ENCODE results near the gene C9orf40.

C9orf40 gene, protein sequence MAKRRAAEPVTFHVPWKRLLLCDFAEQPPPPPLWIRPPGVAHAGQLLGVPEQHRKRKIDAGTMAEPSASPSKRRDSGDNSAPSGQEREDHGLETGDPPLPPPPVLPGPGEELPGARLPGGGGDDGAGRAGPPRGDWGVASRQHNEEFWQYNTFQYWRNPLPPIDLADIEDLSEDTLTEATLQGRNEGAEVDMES

DNA sequence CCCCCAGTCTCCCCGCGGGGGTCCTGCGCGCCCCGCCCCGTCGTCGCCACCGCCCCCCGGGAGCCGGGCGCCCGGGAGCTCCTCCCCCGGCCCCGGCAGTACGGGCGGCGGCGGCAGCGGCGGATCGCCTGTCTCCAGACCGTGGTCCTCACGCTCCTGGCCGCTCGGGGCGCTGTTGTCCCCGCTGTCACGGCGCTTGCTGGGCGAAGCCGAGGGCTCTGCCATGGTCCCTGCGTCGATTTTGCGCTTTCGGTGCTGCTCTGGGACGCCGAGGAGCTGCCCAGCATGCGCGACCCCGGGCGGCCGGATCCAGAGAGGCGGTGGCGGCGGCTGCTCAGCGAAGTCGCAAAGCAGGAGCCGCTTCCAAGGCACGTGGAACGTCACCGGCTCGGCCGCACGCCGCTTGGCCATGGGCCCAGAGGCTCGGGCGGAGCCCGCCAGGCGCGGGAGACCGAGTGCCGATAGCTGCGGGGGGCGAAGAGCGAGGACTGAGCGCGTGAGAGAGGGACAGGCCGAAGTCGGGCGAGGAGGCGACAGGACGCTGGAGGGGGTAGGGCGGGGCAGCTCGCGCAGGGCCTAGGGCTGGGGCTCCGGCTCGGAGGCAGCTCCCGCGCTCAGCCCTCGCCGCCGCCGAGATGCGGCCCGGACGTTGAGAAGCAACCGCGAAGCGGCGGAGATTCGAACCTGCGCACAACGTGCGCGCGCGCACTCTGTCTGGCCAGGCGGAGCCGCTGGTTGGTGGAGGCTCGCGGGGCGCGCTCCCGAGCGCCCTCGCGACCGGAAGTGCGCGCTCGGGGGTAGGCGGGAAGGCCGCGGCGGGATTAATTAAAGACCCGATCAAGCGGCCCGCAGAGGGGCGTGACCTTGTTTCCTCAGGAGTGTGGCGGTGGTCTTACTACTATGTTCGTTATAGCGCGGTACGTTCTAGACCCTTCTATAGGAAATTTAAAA lies at the start of gene C9orf40:
Gene C9orf40, minus strand, starts transcription at position 712 of the 951 bp plus-strand sequence. Its CDS starts 301 bp downstream, at position 411.
- no peaks in the 10 kb centered on the region for H3K27me3 Mint-ChIP-seq
- H3K36me3 Mint-ChIP-seq (ENCODE audit: low read depth) = peaks cover 17% of the 10 kb centered on the region
- no peaks in the 10 kb centered on the region for H3K9me3 Mint-ChIP-seq
- peak within 1 kb of the TSS; percentile 90 for H3K27ac Mint-ChIP-seq
- H3K4me3 Mint-ChIP-seq = peak within 1 kb of the TSS; percentile 97
- ATAC-seq (peak; percentile 93), DNase-seq (peak; percentile 92)
- peaks cover 24% of the 10 kb centered on the region for H3K4me1 Mint-ChIP-seq

DNA sequence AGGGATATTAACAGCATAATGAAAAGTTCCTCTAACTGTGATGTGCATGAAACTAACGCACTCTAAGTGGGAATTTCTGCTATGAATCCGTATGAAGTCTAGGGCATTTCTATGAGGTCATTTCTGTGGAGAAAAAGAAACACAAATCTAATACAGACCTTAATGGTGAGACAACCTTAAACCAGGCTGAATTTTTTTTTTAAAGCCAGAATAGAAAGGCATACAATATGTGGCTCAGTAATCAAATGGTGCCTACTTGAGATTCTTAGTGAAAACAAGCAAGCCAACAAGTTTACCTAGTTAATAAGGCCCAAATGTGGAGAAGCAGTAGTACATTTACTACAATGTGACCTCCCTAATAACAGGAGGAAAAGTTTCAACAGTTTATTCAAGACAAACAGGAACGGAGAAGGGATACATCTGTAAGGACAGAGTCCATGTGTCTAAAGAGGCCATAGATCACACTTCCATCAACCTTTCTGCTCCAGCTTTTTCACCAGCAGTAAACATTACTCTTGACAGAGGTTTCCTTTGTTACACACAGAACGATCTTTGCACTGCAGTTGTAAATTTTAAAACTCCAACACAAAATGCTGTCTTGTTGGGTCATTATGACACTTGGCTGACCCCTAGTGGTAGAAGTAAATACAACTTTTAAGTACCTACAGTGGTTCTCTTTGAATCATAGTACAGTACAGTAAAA lies 49.2 kb upstream of the C9orf40 start:
- Mint-ChIP-seq H3K4me3 (no peak overlapping the region), H3K36me3 (ENCODE audit: low read depth) (peaks cover 13% of the 10 kb centered on the region), H3K27ac (no peak overlapping the region), H3K4me1 (no peaks in the 10 kb centered on the region), H3K9me3 (no peaks in the 10 kb centered on the region), H3K27me3 (no peaks in the 10 kb centered on the region)
- ATAC-seq (peak; percentile 81), DNase-seq (no peak)

DNA sequence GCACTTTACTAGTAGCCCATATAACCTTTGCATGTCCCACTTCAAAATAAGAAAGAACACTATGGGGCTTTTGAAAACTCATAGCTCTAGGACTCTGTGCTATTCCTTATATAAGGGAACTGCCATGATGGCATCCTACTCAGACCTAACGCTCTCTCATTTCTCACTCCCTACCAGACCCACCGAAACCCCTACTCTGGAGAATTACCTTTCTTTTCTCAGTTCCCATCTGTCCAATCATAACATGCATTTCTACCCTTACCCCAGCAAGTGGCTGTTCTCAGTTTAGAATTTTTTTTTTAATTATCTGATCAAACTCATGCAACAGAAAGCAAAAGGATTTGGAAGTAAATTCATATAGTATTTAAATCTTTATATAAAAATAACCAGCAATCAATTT lies 48.1 kb upstream of the C9orf40 start:
- H3K9me3 Mint-ChIP-seq = no peaks in the 10 kb centered on the region
- no peaks in the 10 kb centered on the region for H3K27me3 Mint-ChIP-seq
- peaks cover 17% of the 10 kb centered on the region for H3K36me3 Mint-ChIP-seq (ENCODE audit: low read depth)
- no peaks in the 10 kb centered on the region for H3K4me1 Mint-ChIP-seq
- H3K4me3 Mint-ChIP-seq = no peak overlapping the region
- no peak overlapping the region for H3K27ac Mint-ChIP-seq
- ATAC-seq (no peak), DNase-seq (no peak)

GRCh38 chr9:74985041-74985440 lies 32.3 kb upstream of the C9orf40 start:
- DNase-seq (no peak), ATAC-seq (no peak)
- Mint-ChIP-seq H3K4me1 (peaks cover 4% of the 10 kb centered on the region), H3K9me3 (no peaks in the 10 kb centered on the region), H3K27me3 (no peaks in the 10 kb centered on the region), H3K4me3 (no peak overlapping the region), H3K36me3 (ENCODE audit: low read depth) (peaks cover 35% of the 10 kb centered on the region), H3K27ac (no peak overlapping the region)

DNA sequence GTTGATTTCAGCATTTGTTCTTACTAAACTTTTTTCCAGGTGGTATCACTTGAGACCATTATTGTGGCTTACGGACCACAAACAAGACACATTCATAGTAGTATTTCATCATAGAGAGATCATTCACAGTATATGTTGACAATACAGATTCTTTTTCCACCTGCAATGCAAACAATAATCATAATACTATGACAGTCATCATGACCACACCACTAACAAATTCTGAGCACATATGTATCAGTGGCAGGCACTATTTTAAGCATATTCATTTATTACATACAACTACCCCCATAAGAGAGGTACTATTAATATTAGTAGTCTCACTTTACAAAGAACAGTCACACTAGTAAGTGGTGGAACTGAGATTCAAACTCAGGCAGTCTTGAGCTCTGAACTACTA lies 31.0 kb upstream of the C9orf40 start:
- no peaks in the 10 kb centered on the region for H3K9me3 Mint-ChIP-seq

GRCh38 chr9:74979844-74980243 lies 27.1 kb upstream of the C9orf40 start:
- H3K36me3 Mint-ChIP-seq (ENCODE audit: low read depth) = peaks cover 41% of the 10 kb centered on the region
- no peak overlapping the region for H3K27ac Mint-ChIP-seq
- no peak for ATAC-seq
- no peak for DNase-seq
- H3K27me3 Mint-ChIP-seq = no peaks in the 10 kb centered on the region
- H3K4me3 Mint-ChIP-seq = no peak overlapping the region
- H3K9me3 Mint-ChIP-seq = peaks cover under 1% of the 10 kb centered on the region
- peaks cover 4% of the 10 kb centered on the region for H3K4me1 Mint-ChIP-seq

More for the DNA sequence above, 31.0 kb upstream of the C9orf40 start:
- H3K27me3 Mint-ChIP-seq = no peaks in the 10 kb centered on the region
- ATAC-seq (no peak), DNase-seq (no peak)
- H3K27ac Mint-ChIP-seq = no peak overlapping the region
- H3K4me3 Mint-ChIP-seq = no peak overlapping the region
- peaks cover 4% of the 10 kb centered on the region for H3K4me1 Mint-ChIP-seq
- peaks cover 33% of the 10 kb centered on the region for H3K36me3 Mint-ChIP-seq (ENCODE audit: low read depth)

DNA sequence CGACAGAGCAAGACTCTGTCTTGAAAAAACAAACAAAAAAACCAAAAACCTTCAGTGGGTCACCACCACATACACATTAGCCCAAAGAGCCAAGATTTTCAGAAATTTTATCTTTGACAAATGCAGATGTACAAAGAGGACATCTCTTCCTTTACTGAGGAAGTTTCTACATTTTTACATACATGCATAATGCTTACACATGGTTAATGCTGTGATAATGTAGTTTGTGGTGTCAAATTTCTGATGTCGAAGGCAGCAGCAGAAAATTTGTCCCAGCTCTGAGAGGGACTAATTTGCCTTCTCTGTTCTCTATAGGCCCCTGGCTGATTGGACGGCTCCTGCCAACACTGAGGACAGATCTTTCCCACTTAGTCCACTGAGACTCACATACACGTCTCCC lies 24.6 kb upstream of the C9orf40 start:
- ATAC-seq = no peak
- no peak overlapping the region for H3K4me3 Mint-ChIP-seq
- H3K27ac Mint-ChIP-seq = no peak overlapping the region
- DNase-seq = no peak
- H3K27me3 Mint-ChIP-seq = no peaks in the 10 kb centered on the region
- H3K36me3 Mint-ChIP-seq (ENCODE audit: low read depth) = peaks cover 39% of the 10 kb centered on the region
- peaks cover 15% of the 10 kb centered on the region for H3K4me1 Mint-ChIP-seq
- H3K9me3 Mint-ChIP-seq = peaks cover 4% of the 10 kb centered on the region

DNA sequence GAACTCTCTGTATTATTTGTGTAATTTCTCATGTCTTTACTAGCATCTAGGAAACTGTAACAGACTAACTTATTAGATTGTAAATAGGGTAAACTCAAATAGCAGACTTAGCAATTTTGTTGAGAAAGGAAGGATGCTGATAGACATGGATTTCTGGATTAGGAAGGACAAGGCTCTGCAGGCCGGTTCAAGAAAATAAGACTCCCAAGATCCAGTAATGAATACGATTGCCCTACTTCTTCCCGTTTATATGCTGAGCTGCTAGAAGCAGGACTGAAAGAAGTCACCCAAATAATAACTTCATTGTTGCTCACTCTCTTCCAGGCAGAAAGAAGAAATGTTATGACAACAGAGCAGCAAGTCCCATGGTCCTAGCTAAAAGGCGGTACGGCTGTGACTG lies 22.8 kb upstream of the C9orf40 start:
- Mint-ChIP-seq H3K27ac (no peak overlapping the region), H3K27me3 (no peaks in the 10 kb centered on the region), H3K4me3 (no peak overlapping the region), H3K4me1 (peaks cover 11% of the 10 kb centered on the region), H3K36me3 (ENCODE audit: low read depth) (peaks cover 35% of the 10 kb centered on the region), H3K9me3 (peaks cover 4% of the 10 kb centered on the region)
- ATAC-seq (no peak), DNase-seq (no peak)

GRCh38 chr9:74974558-74974957 lies 21.8 kb upstream of the C9orf40 start:
- H3K4me3 Mint-ChIP-seq = no peak overlapping the region
- peaks cover 4% of the 10 kb centered on the region for H3K9me3 Mint-ChIP-seq
- no peak for ATAC-seq
- peaks cover 11% of the 10 kb centered on the region for H3K4me1 Mint-ChIP-seq
- DNase-seq = no peak
- H3K27ac Mint-ChIP-seq = no peak overlapping the region
- H3K27me3 Mint-ChIP-seq = no peaks in the 10 kb centered on the region
- H3K36me3 Mint-ChIP-seq (ENCODE audit: low read depth) = peaks cover 34% of the 10 kb centered on the region

- DNase-seq (no peak), ATAC-seq (no peak)
- Mint-ChIP-seq H3K27ac (no peak overlapping the region), H3K9me3 (peaks cover 4% of the 10 kb centered on the region), H3K27me3 (no peaks in the 10 kb centered on the region), H3K36me3 (ENCODE audit: low read depth) (peaks cover 33% of the 10 kb centered on the region), H3K4me3 (no peak overlapping the region), H3K4me1 (peaks cover 11% of the 10 kb centered on the region)
These were observed 21.0 kb upstream of the C9orf40 start for GRCh38 chr9:74973714-74974113.

GRCh38 chr9:74963056-74963455 lies 10.3 kb upstream of the C9orf40 start:
- no peak for DNase-seq
- peaks cover 36% of the 10 kb centered on the region for H3K36me3 Mint-ChIP-seq (ENCODE audit: low read depth)
- peaks cover 28% of the 10 kb centered on the region for H3K9me3 Mint-ChIP-seq
- H3K27me3 Mint-ChIP-seq = no peaks in the 10 kb centered on the region
- H3K4me3 Mint-ChIP-seq = no peak overlapping the region
- no peaks in the 10 kb centered on the region for H3K4me1 Mint-ChIP-seq
- H3K27ac Mint-ChIP-seq = no peak overlapping the region
- no peak for ATAC-seq

- Mint-ChIP-seq H3K27me3 (no peaks in the 10 kb centered on the region), H3K27ac (no peak overlapping the region), H3K9me3 (peaks cover 28% of the 10 kb centered on the region), H3K4me3 (no peak overlapping the region), H3K4me1 (no peaks in the 10 kb centered on the region), H3K36me3 (ENCODE audit: low read depth) (peaks cover 36% of the 10 kb centered on the region)
- no peak for DNase-seq
- no peak for ATAC-seq
These were observed 8.8 kb upstream of the C9orf40 start for GRCh38 chr9:74961496-74961895.

DNA sequence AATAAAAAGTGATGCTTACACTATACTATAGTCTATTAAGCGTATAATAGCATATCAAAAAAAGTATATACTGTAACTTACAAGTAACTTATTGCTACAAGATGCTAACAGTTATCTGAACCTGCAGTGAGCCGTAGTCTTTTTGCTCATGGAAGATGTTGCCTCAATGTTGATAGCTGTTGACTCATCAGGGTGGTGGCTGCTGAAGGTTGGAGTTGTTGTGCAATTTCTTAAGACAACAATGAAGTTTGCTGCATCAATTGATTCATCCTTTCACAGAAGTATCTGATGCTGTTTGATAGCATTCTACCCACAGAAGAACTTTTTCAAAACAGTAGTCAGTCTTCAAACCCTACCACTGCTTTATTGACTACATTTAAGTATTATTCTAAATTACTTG lies 7.8 kb upstream of the C9orf40 start:
- Mint-ChIP-seq H3K36me3 (ENCODE audit: low read depth) (peaks cover 36% of the 10 kb centered on the region), H3K27me3 (no peaks in the 10 kb centered on the region), H3K4me3 (no peak overlapping the region), H3K27ac (no peak overlapping the region), H3K9me3 (peaks cover 28% of the 10 kb centered on the region), H3K4me1 (no peaks in the 10 kb centered on the region)
- no peak for DNase-seq
- no peak for ATAC-seq

DNA sequence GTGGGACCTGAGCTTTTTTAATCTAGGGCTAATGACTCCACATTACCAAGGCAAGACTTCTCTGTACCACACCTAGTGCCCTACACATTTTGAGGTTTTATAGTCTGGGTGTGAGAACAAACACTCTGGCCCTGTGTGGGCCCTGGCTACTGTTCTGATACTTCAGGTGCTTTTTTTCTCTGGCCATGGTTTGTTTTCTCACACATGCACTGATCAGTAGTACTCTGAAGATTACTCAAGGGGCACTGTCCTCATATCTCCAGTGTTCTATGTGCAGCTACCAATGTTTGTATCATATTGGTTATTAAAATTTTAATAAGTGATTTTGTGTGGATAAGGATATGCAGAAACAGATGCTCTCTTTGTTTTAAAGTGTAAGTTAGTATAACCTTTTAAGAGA lies 5.9 kb upstream of the C9orf40 start:
- Mint-ChIP-seq H3K27ac (no peak overlapping the region), H3K4me1 (peaks cover 1% of the 10 kb centered on the region), H3K27me3 (no peaks in the 10 kb centered on the region), H3K9me3 (peaks cover 23% of the 10 kb centered on the region), H3K36me3 (ENCODE audit: low read depth) (peaks cover 26% of the 10 kb centered on the region), H3K4me3 (no peak overlapping the region)
- DNase-seq = no peak
- ATAC-seq = no peak
